NK-92 treated with Interleukin-12 subunit alpha and Interleukin-12 subunit beta, amount 100 ng/mL, for 24 hours (cell line): ENCODE data around the gene ANKRD33B.

Experiments used
- DNase-seq: peaks from one replicate; lab custom pipeline; 2025; lab: John Stamatoyannopoulos, UW

ANKRD33B gene

DNA sequence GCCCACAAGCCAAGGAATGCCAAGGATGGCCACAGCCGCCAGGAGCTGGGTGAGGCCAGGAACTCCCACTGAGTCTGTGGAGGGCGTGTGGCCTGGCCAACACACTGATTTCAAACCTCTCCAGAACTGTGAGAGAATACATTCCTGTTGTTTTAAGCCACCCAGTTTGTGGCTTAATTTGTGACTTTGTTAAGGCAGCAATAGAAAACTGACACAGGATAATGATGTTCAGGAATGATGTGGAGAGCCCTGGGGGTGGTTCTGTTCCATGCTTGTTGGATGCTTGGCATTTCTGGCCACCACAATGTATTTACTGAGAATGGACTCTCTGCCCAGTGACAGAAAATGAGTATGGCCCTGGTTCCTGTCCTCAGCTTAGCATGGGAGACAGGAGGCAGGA is 114.4 kb downstream of the ANKRD33B start:
- DNase-seq: no peak

DNA sequence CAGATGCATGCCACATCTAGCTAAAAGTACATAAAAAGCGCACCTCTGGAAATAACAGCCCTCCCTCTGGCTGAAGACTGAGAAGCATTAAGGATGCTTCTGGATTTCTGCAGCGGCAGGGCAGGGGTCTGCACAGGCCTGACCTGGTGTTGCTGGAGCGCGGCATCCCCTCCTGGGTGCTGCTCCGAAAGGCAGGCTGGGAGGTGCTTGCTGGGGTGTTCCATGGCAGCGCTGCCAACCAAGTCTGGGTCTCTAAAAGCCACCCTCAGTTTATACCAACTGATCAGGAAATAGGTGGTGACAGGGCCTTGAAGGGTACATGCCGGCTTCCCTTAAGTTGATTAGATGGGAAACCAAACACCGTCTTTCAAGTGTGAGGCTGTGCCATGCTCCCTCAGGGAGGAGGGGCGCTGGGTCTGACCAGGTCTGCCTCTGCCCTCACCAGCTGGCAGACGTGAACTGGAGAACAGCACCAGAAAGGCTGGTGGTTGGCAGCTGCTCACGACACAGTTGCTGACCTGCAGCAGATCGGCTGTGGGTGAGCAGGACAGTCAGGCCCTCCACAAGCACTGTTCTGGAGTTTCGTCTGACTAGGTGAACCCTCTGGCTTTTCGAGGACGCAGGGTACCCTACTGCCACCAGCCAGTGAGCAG is 115.6 kb downstream of the ANKRD33B start:
- DNase-seq: no peak

DNA sequence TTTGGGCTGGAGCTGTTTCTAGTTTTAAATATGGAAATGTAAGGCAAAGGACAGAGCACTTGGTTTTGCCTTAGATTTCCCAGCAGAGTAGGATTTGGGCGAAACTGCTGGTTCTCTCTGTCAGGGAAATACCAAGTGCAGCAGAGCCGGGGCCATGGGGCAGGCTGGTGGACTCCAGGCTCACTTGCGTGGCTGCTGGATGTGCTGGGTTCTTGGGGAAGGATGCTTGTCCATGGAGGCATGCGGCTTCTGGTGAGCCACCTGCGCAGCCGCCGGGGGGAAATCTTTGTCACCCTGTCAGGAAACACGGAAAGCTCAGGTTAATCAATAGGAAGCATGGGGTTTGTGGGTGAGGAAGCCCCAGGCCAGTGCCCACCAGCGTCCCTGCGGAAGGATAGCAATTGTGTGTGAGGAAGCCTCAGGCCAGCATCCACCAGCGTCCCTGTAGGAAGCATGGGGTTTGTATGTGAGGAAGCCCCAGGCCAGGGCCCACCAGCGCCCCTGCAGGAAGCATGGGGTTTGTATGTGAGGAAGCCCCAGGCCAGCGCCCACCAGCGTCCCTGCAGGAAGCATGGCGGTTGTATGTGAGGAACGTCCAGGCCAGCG is 117.1 kb downstream of the ANKRD33B start:
- DNase-seq: no peak

DNA sequence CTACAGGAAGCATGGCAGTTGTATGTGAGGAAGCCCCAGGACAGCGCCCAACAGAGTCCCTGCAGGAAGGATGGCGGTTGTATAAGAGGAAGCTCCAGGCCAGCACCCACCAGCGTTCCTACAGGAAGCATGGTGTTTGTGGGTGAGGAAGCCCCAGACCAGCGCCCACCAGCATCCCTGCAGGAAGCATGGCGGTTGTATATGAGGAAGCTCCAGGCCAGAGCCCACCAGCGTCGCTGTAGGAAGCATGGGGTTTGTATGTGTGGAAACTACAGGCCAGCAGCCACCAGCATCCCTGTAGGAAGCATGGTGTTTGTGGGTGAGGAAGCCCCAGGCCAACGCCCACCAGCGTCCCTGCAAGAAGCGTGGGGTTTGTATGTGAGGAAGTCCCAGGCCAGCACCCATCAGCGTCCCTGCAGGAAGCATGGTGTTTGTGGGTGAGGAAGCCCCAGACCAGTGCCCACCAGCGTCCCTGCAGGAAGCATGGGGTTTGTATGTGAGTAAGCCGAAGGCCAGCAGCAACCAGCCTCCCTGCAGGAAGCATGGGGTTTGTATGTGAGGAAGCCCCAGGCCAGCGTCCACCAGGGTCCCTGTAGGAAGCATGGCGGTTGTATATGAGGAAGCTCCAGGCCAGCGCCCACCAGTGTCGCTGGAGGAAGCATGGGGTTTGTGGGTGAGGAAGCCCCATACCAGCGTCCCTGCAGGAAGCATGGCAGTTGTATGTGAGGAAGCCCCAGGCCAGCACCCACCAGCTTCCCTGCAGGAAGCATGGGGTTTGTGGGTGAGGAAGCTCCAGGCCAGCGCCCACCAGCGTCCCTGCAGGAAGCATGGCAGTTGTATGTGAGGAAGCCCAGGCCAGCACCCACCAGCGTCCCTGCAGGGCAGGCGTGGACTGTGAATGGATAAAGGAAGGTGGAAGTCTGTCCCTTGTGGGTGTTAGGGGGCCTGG is 118.1 kb downstream of the ANKRD33B start:
- DNase-seq: no peak

DNA sequence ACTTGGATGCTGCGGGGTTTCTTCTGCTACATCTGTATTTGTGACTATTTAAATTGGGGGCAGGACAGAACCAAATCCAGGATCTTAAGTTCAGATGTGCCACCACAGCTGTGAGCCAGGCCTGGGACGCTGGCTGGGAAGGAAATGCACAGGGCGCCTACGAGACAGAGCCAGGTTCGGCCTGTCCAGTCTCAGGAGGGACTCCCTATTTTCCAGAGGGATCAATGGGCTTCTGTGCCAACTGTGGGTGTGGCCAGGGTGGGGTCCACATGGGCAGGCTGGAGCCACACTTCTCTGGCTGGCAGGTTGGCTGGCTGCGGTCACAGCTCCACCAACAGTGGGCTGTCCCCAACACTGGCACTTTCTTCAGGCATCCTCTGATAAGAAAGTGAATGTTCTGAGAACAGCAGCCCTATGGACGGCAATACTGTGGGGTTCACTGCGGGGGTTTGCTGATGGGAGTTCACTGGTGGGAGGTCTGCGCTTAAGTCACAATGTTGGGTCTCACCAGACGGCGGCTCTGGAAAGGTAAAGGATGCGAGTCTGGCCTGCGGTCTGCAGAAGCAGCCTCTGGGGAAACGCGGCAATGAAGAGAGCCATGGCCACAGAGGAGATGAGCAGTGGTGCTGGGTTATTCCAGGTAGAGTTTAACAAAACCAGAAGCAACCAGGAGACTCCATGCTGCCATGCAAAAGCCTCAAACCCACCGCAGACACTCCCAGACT is 119.1 kb downstream of the ANKRD33B start:
- DNase-seq: no peak

DNA sequence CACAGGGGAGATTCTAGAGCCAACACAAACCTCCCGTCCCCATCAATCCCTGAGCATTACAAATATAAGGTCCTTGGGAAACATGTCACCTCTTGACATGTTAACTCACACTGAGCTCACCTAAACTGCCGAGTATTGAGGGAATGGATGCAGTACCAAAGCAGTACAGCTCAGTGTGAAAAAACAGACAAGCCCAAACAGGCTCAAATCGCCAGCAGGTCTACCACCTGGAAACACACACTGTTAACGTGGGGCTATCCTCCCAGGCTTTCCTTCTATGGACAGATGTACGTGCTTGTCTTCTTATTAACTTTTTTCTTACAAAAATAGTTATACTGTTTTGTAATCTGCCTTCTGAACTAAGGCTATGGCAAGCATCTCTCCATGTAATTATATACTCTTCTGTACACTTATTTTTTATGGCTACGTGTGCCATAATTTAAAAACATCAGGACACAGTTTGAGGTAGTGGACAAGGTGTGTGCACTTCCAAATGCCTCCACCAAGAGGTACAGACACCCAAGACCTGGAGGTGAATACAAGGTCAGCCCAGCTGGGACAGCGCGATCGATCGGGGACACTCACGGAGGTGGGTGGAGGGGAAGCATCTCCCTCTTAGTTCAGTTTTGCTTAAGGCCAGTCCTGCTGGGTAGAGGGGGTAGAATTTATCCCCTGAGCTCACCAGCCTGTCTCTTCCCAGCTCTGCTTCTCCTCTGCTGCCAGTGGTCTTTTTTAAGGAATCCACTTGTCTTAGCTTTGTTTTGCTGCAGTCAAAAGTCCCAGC is 120.6 kb downstream of the ANKRD33B start:
- no peak for DNase-seq

DNA sequence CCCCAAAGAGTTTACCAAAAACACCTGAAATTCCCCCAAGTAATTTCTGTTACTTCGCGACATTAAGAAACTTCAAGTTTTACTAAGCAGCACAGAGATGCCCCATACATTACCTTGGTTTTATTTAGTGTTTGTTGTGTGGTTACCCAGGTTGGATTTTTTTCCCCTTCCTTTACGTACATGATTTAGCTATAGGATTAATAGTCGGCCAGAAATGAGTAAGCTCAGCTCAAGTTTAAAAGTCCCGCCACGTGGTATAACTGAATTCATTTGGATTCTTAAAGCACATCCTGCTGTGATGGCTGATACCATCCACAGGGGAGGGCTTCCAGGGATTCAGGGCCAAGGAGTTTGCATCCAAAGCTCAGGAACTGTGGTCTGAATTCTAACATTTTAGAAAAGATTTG is 121.2 kb downstream of the ANKRD33B start:
- no peak for DNase-seq

DNA sequence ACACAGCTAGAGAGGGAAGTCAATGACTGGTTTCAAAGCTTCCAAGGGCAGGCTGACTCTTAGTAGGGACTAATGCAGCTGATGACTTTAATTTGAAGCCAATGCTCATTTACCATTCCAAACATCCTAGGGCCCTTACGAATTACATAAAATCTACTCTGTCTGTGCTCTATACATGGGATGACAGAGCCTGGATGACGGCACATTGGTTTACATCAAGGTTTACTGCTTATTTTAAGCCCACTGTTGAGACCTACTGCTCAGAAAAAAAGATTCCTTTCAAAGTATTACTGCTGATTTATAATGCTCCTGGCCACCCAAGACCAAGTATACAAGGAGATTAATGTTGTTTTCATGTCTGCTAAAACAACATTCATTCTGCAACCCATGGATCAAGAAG is 123.0 kb downstream of the ANKRD33B start:
- DNase-seq: no peak

DNA sequence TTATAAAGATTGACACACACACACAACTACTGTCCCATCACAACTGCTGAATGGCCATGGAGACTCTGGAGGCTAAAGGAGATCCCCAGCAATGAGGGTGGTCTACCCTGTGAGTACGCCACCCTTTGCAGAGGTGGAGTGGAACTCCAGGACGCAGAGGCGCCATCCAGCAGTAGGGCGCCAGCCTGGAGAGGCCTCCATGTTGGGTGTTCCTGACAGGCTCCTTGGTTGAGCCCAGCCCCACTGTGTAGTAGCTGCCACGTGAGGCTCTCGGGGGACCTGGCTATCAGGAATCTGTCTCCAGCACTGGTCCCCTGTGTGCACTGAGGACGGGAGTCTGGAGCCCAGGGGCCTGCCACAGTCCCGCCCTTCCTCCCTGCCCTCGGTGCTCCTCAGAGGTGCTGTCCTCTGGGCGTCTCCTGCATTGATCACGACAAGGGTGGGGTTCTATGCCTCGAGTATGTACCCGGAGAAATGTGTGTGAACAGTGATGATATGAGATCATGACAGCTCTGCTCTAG is 124.8 kb downstream of the ANKRD33B start:
- no peak for DNase-seq

DNA sequence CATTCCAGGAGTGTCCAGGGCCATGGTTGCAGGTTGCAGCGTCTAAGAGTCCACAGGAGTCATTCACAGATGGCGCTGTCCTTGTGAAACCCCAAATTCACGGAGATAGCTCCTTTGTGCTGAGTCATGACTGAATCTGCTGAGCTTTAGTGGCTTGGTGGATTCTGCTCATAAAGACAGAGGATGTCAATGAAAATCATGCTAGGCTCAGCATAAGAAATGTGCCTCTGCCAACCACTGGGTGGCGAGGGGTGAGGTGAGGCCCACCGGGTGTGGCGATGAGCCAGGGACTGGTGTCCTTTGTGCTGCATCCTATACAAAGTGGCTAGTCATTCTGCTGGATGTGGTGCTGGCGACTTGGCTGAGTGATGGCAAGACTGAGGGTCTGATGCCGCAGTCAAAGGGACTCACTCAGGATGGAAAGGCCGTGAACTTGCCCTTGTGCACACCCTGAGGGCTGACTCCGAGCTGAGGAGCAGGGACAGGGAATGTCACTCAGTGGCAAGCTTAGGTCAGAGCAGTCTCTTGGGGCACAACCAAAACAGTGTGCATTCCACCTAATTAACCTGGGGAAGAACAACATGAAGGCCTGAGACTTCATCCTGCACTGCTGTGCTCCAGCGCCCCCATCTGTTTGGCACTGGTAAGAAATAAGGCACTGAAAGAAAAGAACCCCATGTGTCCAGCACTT is 125.7 kb downstream of the ANKRD33B start:
- DNase-seq: no peak

DNA sequence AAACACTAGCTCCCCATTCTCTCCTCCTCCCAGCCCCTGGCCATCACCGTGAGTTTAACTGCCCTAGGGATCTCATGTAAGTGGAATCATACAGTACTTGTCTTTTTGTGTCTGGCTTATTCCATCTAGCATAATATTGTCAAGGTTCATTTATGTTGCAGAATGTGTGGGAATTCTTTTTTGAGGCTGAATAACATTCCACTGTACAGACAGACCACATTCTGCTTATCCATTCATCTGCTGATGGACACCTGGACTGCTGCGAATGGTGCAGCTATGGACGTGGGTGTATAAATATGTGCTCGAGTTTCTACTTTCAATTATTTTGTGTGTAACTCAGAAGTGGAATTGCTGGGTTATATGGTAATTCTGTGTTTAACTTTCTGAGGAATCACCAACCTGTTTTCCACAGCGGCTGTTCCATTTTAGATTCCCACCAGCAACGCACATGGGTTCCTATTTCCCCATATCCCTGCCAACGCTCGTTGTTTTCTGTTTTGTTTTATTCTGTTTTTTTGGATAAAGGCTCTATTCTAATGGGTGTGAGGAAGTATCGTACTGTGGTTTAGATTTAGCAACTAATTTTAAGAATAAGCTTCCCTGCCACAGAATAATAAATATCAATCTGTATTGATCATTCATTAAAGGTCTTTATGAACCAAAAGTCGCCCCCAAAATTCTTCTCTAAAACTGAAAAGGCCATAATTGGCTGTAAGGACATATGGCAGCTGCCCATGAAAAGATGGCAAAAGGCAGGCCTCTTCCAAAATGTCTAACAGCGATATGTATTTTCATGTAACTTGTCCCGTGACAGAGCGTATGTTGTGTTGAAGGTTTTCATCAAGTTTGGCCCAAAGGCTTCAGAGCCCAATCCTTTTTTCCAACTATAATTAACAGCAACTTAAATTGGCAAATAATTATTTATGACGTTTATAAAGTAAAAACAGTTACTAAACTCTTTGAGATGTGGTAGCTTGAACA is 126.9 kb downstream of the ANKRD33B start:
- DNase-seq: no peak

DNA sequence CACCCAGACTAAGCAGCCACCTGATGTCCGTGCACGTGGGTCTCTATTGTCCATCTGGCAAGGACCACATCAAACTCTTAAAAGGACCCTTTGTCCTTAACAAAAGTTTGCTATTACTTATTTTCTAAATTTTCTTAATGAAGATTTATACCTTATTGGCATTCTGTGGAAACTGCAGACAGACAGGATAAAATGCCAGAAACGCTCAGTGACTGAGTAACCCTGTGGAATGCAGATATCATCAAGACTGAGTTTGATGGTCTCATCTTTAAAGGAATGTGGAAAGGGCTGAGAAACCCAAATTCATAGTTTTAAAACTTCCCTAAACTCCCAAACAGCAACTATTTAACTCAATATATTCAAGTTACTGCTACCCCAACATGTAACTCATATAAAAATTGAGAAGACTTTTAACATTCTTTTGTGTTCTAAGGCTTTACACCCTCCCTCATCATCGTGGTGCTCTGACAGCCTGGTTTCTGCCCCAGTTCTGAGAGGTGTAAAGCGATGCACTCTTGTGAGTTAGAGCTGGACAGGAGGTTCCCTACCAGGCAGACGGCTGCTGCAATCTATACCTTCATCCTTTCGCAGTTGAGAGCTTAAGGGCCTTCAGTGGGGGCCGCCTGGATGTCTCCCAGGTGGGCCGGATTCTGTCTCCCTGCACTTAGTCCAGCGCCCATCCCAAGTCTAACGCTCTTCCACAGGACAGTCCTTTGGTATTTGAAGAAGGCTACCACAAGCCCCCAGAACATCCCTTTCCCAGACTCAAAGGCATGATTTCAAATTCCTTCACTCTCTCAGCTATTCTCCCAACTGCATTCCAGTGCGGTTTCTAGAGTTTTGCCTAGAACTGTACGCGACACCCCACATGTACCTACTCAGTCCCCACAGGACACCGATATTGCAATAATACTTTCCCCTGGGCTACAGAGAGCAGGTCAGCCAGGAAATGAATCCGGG is 128.2 kb downstream of the ANKRD33B start:
- no peak for DNase-seq

DNA sequence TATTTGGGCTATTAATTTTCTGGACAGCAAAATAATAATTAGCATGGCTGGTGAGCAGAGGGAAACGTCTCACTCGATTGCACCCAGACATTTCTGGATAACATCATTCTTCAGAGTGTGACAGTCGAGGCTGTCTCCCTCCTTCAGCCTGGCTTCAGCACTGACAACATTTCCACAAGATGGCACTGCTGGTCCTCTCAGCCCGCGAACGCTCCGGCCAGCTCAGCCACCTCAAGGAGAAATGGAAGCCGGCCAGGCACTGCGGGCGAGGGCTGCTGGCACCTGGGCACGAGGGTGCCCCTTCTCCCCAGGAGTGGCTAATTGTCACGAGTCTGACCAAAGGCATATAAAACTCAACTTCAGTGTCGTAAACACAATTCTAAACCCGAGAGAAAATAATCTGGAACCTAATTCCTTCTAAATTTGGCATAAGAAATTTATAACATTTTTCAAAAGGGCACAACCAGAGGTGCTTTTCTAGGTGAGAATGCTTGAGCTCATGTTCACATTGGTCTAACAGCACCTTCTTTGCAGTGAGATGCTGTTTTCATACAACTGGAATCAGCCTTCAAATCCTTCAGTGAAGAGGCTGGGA is 131.3 kb downstream of the ANKRD33B start:
- DNase-seq: no peak

DNA sequence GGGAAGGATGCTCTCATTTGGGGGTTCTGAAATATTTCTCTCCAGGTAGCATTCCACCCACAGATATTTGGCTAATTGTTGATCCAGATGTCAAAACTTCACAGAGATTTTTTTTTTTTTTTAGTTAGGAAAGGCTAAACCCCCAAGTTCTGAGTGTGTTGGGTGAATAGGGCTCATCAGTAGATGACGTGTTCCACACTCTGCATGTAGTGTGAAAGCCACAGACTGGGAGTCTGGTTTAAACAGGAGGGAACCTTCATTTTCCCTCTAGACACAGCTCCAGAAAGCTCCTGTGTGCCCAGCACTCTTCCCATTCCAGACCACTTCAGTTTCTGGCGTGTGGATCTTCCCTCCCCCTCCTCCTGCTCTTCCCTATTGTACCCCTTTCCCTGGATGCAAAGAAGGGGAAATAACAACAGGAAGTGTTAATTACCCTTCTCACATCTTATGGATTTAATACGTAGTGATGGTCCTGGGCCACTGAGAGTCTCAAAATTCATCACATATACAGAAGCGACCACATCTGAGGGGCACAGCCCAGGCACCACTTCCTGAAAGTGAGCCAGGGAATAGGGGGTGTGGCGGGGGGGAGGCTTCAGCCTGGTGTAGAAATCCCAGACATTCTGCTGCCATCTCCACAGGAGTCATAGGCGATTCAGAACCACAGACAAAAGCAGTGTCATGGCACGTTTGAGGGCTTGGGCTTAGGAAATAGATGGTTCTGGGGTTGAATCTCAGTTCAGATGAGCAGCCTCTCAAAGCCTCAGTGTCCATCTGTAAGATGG is 132.1 kb downstream of the ANKRD33B start:
- no peak for DNase-seq

DNA sequence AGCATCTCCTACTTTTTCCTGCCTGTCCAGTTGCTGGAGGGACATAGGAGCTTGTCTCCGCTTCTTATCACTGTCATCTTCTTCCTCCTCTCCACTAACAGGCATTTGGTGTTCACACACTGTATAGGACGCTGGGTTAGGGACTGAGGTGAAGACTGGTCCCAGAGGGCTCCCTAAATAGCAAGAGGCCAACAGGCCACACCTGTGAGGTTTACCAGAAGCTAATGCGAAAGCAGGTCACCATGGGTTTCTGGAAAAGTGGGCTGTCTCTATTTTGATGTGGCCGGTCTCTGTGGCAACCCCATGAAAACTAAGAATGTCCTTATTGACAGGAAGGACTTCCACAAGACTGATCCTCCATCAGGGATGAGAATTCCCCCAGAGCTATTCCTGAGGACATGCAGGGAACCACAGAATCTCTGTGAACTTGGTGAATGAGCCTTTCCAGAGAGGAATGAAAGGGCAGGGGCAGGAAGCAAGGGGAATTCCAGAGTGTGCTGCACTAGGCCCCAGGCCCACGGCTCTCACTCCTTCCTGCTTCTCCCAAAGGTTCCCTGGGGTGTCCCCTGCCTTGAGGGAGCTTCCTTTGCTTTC is 135.5 kb downstream of the ANKRD33B start:
- no peak for DNase-seq

DNA sequence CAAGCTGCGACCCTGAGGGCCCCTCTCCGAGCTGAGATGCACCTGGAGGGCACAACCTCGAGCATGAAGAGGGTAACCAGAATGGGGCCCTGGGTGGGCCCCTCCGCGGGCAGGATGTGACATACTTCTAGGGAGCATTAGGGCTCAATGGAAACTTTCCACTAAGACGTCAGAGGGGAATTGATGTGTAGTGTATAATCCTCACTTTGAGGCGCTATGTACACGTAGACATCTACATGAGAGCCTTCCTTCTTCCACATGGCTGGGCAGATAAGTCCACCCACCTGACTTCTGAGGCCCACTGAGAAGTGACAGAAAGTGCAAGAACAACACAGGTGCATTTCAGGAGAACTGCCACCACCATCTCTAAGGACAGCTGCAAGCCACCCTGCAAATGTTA is 136.1 kb downstream of the ANKRD33B start:
- no peak for DNase-seq

DNA sequence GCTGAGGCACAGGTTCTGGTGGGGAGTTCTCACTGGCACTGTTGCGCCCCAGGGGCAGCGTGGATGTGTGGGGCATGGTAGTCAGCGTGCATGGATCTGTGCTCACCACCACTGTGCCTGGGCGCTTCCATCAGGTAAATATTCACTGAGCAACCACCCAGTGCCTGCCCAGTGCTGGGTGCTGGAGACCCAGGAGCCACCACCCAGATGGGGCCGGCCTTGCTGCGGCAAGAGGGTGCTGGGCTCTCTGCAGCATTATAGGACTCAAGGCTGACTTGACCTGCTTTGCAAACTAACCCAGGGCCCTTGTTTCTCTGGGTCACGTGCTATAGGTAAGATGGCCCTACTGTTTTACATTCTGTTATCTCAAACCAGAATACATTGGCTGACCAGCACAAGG is 136.6 kb downstream of the ANKRD33B start:
- no peak for DNase-seq
